CD1c-positive myeloid dendritic cell (primary cell): ENCODE data around the gene SDHAF4.
"Not testable (repeated sequence)": the region's sequence is repeated elsewhere in the genome, so short reads cannot be mapped to it uniquely, and the experiment has no call there.

ENCODE experiments used
- DNase-seq: peaks from one replicate; pipeline ENCODE4 v3.0.0-alpha.2; 2016; ENCODE audit errors: extremely low spot score

The SDHAF4 gene

DNA sequence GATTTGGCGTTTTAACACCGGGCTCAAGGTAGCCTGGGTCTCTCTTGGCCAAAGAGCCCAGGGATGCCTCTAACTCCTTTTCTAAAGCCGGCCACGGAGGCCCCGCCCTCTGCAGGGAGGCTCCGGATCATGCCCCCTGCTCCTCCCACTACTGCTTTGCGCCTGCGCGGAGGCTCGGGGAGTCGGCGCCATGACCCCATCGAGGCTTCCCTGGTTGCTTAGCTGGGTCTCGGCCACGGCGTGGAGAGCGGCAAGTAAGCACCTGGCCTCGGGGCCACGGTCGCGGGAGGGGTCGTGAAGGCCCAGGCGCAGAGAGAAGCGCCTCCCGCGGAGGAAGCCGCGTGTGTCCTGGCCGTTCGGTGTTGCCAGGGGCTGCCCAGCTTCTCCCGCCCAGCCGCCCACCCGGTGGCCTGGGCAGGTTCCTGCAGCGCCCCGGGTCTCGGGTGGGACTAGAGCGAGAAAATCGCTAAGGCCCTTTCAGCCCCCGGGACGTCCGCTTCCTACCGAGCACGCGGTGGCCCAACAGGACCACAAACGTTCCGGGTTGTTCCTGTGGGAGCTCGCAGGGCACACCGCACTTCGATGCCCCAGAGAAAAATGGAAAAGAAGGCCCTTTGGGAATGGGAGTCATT, at the start of gene SDHAF4:
Gene SDHAF4, plus strand, starts transcription at position 180 of the 632 bp plus-strand sequence. Its CDS starts 11 bp downstream, at position 191.
- DNase-seq = peak; percentile 95

DNA sequence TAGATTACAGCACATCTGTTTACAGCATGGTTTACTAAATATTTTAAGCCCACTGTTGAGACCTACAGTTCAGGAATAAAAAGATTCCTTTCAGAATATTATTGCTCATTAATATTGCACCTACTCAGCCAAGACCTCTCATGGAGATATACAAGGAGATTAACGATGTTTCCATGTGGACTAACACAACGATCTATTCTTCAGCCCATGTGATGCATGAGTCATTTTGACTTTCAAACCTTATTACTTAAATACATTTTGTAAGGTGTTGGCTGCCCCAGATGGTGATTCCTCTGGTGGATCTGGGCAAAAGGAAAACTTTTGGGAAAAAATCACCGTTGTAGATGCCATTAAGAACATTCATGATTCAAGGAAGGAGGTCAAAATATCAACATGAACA, 48.0 kb upstream of the SDHAF4 start:
- no peak for DNase-seq

DNA sequence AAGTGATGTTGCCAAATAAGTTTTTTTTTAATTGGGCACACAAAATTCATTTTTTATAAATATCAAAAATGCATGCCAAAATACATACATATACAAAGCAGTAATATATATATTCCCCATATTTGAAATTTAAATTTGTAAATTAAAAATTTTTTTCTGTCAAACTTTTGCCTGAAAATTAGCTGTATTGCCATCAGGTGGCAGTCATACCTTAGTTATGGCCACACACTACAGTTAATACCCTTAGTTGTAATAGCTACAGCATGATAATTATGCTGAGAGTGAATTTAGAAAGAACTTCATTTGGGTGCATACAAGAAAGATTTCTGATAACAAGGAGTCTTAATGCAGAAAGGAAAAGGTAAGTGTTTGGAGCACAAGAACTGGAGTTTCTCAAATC, 46.2 kb upstream of the SDHAF4 start:
- DNase-seq = peak; percentile 44

DNA sequence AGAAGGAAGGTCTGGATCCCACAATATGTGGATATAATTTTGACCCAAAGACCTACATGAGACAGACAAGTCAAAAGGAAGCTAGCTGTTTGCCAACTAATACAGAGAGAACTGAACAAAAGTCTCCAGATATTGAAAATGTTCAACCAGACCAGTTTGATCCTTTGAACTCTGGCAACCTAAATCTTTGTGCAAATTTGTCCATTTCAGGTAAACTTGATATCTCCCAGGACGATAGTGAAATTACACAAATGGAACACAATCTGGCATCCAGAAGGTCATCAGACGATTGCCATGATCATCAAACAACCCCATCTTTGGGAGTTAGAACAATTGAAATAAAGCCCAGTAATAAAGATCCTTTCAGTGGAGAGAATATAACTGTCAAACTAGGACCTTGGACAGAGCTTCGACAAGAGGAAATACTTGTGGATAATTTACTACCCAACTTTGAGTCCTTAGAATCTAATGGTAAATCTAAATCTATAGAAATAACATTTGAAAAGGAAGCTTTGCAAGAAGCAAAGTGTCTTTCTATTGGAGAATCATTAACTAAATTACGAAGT, 41.9 kb upstream of the SDHAF4 start:
- DNase-seq = no peak

DNA sequence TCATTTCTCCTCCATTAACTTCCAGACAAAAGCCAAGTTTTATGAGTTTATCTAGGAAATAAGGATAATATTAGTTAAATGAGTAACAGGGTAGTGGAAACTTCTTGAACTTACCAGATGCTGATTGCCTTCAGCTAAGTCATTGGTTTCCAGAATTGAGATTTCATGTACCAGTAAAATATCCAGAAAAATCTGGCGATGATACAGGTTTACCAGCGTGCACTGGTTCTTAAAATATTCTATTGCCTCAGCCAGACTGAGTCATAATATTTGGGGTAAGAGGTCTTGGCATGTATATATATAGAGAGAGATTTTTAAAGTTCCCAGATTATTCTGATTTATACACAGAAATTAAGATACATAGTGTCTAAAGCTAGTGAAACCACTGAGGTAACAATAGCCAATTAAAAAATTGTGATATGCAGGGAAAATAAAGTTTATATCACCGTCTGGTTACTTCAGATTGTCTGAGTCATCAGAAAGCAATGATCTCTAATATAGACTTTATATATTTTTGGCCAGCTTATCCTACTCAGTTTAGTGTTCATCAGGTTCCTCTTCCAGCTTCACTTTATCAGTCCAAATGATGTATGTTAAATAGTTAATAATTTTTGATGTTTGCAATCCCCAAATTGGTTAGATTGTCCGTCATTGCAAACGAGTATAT, 39.5 kb upstream of the SDHAF4 start:
- DNase-seq = no peak

DNA sequence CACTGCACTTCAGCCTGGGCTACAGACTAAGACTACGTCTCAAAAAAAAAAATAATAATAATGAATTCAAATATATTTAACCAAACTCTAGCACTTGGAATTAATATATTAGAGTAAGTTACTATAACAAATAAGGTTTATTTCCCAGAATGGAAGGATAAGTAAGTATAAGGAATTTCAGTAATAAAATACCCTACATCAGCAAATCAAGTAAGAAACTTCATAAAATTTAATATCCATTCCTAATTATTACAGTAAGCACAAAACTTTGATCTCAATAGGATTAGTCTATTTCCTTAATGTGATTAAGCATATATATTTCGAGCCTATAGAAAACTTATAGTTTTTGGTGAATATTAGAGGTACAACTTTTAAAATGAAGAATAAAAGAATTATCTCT, 36.7 kb upstream of the SDHAF4 start:
- DNase-seq = no peak

DNA sequence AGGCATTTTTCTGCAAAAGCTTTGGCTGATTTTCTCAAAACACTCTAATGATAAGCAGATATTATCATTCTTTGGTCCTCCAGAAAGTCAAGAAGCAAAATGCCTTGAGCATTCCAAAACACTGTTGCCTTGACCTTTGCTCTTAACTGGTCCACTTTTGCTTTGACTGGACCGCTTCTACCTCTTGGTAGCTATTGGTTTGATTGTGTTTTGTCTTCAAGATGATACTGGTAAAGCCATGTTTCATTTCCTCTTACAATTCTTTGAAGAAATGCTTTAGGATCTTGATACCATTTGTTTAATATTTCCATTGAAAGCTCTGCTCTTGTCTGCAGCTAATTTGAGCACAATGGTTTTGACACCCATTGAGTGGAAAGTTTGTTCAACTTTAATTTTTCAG, 35.6 kb upstream of the SDHAF4 start:
- no peak for DNase-seq

DNA sequence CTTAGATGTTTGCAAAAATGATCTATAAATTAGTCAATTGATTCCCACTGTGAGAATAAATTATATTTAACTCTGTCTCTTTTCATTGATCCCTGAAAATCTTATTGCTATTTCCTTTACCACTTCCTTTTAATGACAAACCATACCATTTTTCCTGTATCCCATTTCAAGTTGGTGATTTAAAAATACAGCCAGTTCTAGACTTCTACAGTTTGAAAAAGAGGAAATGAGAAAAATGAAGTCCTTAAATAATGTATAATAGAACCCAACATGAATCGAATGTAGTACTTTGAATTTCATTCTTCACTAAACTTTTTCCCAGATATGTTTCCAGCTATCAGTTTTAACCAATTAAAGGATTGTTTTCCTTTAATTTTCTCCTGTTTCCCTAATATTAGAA, 29.5 kb upstream of the SDHAF4 start:
- peak; percentile 34 for DNase-seq

DNA sequence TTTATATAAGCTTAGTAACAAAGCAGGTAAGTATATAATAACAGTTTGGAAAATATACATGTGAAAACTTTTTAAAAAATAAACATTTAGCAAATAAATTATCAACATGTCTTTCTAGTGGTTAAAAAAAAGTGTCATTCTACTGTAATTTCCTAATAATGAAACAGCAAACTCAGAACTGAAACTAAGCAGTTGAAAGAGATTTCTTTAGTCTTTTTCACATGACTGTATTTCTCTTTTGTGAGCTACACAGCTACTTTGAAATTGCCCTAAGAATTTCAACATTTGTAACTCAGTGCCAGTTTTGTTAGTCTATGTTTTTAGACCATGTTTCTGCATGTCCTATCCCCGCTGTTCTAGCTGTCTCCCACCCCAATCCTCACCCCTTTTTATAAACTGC, 28.4 kb upstream of the SDHAF4 start:
- peak; percentile 67 for DNase-seq

DNA sequence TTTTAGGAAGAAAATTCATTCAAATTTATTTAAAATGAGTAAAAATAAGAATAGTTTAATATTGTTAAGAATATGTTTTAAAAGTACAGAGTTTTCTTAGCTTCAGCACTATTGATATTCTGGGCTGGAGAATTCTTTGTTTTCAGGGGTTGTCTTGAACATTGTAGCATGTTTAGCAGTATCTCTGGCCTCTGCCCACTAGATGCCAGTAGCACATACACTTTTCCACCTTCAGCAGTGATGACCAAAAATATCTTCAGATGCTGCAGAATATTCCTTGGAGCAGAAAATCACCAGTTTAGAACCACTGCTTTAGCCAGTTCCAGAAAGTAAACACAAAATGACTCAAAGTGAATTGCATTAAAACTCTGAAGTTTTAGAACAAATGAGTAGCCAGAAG, 19.4 kb upstream of the SDHAF4 start:
- DNase-seq = no peak

DNA sequence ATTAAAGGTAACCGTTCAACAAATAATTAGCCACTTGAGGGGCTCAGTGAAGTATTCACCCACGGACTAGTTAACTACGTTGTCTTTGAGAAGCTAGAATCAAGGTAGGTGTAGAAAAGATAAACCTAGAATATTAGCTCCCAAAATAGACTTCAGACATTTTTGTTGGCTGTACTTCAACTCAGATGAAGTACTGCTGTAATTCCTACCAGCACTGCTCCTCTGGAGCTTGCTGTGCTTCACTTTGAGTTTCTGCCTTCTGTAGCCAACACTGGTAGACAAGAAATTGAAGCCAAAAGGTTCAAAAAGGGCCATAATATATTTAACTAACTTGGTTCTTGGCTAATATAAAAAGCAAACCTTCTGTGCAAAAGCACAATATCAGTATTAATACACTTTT, 18.8 kb upstream of the SDHAF4 start:
- DNase-seq = no peak

DNA sequence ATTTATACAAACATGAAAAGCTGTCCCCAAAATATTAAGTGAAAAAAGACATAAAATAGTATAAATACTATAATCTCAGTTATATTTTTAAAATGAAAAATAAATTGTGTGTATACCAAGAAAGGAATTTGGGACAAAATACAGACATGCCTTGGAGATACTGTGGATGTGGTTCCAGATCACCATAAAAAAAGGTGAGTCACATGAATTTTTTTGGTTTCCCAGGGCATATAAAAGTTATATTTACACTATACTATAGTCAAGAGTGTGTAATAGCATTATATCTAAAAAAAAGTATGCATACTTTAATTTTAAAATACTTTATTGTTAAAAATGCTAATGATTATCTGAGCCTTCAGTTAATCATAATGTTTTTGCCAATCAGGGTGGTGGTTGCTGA, 17.4 kb upstream of the SDHAF4 start:
- DNase-seq = no peak

DNA sequence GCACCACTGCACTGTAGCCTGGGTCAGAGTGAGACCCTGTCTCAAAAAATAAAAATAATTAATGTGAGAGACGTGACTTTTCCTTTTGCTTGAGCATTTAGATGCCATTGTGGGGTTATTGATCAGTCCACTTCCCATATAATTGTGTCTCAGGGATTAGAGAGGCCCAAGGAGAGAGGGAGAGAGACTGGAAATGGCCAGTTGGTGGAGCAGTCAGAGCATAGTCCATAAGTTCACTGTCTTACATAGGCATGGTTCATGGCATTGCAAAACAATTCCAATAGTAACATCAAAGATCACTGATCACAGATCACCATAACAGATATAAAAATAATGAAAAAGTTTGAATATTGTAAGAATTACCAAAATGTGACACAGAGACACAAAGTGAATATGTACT, 15.2 kb upstream of the SDHAF4 start:
- no peak for DNase-seq

DNA sequence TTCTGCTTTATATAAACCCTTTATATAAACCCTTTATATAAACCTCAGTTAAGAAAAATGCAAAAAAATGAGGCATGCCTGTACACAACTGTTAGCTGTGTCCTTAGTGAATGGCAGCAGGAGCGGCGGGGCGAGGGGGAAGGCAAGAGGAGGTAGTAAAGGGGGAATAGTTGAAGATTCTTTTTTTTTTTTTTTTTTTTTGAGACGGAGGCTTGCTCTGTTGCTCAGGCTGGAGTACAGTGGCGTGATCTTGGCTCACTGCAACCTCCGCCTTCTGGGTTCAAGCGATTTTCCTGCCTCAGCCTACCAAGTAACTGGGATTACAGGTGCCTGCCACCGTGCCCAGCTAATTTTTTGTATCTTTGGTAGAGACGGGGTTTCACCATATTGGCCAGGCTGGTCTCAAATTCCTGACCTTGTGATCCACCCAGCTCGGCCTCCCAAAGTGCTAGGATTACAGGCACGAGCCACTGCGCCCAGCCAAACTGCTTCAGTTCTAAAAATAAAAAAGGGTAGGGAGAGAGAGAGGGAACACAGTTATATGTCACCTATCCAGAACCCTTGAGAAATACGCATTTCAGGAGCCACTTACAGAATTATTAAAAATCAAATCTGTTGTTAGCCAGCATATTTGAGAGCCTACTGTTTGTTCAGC, 14.3 kb upstream of the SDHAF4 start:
- DNase-seq = not testable (repeated sequence)

DNA sequence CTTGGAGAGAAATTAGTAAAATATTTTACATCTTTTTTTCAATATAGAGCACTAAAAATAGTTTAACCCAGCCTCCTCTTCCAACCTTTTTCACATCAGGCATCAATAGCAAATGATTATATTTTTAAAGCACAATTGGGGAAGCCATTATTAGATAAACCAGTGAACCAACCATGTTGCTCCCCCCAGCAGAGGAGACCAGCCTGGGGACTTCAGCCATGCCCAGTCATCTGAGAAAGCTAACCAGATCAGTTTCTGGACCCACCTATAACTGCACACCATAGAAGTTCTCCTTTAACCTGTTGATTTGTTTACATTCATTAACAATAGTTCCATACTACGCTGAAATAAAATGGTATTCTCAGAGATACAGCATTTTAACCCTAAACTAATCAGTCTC, 13.8 kb upstream of the SDHAF4 start:
- DNase-seq = no peak

DNA sequence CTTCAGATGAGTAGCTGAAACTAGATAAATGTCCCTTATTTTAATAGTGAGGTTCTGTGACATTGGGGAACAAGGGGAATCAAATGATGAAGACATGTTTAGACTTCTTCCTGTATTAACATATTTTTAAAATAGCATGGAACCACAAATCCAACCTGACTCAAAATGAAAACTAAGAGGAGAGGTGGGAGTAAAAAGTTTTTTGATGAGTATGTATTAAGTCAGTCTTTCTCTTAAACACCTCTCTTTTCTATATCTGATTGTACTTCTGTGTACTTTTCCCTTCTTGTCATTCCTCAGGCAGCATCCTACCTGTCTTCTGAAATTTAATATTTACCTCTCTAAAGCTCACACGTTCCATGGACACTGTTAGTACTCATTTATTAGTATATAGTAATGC, 8.7 kb upstream of the SDHAF4 start:
- DNase-seq = no peak

DNA sequence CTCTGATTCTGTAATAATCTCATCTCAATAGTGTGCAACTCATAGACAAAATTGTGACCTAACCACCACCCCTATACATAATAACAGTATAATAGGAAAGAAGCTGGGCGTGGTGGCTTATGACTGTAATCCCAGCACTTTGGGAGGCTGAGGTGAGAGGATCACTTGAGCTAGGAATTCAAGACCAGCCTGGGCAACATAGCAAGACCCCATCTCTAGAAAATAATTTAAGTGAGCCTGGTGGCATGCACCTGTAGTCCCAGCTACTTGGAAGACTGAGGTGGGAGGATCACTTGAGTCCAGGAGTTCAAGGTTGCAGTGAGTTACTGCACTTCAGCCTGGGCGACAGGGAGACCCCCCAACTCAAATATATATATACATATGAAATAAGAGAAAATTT, 4.3 kb upstream of the SDHAF4 start:
- DNase-seq = not testable (repeated sequence)

DNA sequence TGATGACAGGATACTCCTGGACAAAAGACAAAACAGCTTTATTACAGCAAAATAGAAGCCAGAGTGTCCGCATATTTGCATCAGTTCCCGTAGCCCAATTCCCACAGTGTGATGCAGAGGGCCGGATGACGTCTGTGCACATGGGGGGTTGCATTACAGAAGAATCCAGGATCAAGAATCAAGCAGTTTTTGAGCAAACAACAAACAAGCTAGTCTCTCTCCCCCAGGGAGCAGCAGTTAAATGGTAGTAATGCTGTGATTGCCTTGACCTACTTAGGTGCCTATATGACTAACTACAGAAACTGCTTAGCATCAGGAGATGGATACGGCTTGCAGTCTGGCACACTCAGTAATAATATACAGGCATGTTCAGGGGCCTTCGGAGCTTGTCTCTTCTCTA, 3.2 kb upstream of the SDHAF4 start:
- no peak for DNase-seq

DNA sequence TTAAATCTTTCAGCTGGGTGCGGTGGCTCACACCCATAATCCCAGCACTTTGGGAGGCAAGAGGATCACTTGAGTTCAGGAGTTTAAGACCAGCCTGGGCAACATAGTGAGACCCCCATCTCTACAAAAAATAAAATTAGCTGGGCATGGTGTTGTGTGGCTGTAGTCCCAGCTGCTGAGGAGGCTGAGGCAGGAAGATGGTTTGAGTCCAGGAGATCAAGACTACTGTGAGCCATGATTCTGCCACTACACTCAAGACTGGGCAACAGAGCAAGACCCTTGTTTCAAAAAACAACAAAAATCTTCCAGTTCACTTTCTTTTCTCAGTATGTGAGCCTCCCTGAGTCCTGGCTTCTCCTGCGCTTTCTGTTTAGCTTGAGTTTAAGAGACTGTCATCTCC, 7.9 kb downstream of the SDHAF4 start:
- DNase-seq = no peak

DNA sequence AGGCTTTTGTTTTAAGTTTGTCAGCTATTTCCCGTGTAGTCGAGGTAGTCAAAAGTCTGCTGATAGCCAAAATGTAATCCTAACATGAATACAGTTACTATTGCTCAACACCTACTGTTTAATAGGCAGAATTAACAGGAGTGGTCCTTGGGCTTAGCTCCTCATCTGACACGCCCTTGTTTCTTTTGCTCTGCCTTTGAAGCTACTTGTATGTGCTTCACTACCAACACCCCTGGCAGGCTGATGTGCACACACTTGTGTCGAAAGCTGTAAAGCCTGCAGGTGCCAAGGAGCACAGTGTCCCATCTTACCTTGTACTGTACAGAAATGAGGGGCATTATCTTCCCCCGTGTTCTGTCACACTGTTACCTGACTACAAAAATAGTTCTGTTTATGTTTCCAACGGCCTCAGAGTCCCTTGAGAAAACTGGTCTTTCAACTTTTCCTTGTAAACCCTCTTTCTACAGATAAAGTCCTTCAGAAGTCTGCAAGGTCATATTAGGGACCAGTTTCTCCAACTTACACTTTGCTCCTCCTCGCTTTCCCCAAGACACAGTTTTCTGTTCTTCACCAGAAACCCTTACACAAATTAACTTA, 9.3 kb downstream of the SDHAF4 start:
- no peak for DNase-seq

DNA sequence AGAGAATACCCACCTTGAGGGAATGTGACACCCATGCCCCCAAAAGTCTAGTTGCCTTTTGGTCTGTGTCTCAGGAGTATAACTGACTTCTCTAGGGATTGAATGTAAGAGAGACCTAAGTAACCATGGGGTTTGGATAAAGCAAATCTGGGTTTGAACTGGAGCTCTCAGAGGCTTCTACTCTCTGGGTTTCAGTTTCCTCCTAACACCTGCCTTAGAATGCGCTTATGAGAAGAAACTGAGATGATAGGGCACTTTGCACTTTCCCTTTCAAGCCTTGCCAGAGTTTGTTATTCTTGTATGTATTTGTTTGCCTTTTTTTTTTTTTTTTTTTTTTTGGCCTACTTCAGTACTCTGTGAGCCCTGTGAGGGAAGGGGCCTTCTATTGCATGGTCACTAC, 19.4 kb downstream of the SDHAF4 start:
- no peak for DNase-seq

DNA sequence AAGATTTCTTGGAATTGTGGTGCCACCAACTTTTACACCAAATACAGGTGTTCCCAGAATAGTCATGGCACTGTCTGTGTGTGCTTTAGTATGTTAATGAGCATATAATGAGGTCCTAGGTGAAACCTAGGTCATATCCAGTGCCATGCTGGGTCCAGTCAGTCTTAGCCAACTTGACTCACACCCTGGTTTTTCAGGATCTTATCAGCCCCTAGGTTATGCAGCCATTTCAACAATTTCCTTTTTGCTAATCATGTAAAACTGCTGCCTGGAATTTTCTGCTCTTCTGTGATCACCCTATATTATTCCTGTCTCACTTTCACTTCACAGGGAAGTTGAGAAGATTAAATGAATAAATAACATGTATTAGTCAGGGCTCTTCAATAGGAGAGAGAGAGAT, 23.7 kb downstream of the SDHAF4 start:
- no peak for DNase-seq
